Vagina (tissue), 2 donors: ENCODE data around the gene BBLN. TPM values are rescaled to one million over a fixed set of nuclear protein-coding genes. Genes with fewer than 3 reads are reported as not detected.

Experiments used
- DNase-seq, 2 donors: peaks; one replicate each; pipeline ENCODE4 v3.0.0-alpha.2; 2017; ENCODE audit errors: extremely low spot score in 2 of 2
- H3K27ac ChIP-seq: fragments of 200-600 bp; sonication (generic); one replicate; pipeline ENCODE4 v1.5.1; 2019
- H3K27me3 ChIP-seq: fragments of 200-600 bp; sonication (generic); one replicate; pipeline ENCODE4 v1.5.1; 2019
- H3K36me3 ChIP-seq, 2 donors: fragments of 200-600 bp; sonication (generic); one replicate each; pipeline ENCODE4 v1.5.1; 2017 to 2019
- H3K4me1 ChIP-seq: fragments of 200-600 bp; sonication (generic); one replicate; pipeline ENCODE4 v1.5.1; 2019
- H3K4me3 ChIP-seq, 2 donors: fragments of 200-600 bp; sonication (generic); 1 replicate in 1 of 2; 2 replicates in 1 of 2; pipeline ENCODE4 v1.5.1; 2016 to 2019
- H3K9me3 ChIP-seq: fragments of 200-600 bp; sonication (generic); one replicate; pipeline ENCODE4 v1.5.1; 2019
- POLR2A ChIP-seq, 2 donors: fragments of 450-650 bp; IDR thresholded peaks; one replicate each; pipeline ENCODE4 v1.6.1; 2017; ENCODE audit warnings: antibody characterized with exemption in 2 of 2, mild to moderate bottlenecking in 2 of 2, moderate library complexity in 2 of 2
- POLR2AphosphoS5 ChIP-seq, 2 donors: sonication (generic); formaldehyde crosslinking; IDR thresholded peaks; one replicate each; pipeline ENCODE4 v1.9.0; 2017; ENCODE audit warnings: antibody characterized with exemption in 2 of 2, mild to moderate bottlenecking in 2 of 2, low read depth in 1 of 2; ENCODE audit not compliant: insufficient read depth in 1 of 2
- intact Hi-C: fragments of 100-400 bp; cut with DNase I; formaldehyde crosslinking; loops from one replicate; pipeline ENCODE4 v1.15.1; 2023
- total RNA-seq: library from RNA; depleted of rRNA; stranded (reverse); fragments of >200 nt; gene quantifications from one replicate; pipeline ENCODE4 v1.2.3, GENCODE V29; 2016
- TF ChIP-seq, protein P1 (sequence below), 3 experiments: fragments of 450-650 bp in 2 of 3; fragments of 200-600 bp in 1 of 3; sonication (generic) in 1 of 3; IDR thresholded peaks; one replicate each; pipeline ENCODE4 v1.5.1; 2017 to 2019; ENCODE audit warnings: antibody characterized with exemption in 3 of 3, mild to moderate bottlenecking in 2 of 3, moderate library complexity in 2 of 3

Gene BBLN
- total RNA-seq, 1 donor from 2014 or later: 134 TPM

DNA sequence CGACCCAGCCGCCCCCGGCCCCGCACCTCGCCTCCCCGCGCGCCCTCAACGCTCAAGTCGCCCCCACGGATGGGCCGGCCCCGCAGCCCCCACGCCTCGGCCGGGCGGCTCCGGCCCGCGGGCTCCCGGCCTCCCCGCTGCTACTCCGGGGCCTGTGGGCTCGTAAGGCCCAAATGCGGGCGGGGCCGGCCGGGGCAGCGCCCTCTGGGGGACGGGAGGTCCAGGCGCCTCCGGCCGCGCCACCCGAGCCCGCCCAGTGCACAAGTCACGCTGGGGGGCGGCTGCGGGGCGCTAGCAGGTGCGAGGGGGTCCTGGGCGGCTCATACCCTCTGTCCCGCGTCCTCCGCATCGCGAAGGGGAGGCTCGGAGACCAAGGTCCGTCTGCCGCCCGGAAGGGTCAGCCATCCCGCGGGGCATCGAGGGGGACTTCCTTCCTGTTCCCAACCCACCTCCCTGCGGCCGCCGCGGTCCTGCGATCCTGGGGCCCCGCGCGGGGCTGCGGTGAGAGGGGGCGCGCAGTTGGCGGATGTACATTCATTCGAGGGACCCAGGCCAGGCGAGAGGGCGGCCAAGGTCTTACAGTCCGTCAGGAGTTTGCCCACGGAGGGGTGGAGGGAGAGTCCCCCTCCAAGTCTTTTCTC lies 31.5 kb downstream of the BBLN start, which contains the start of gene CIZ1:
Gene CIZ1, minus strand, starts transcription at position 167 of the 641 bp plus-strand sequence. CDS start 715 bp downstream, outside the sequence.
- peak within 1 kb of the TSS; percentile 80 to 82 for H3K4me3 ChIP-seq
- no peak for DNase-seq
- peaks cover 0 to 11% of the 10 kb centered on the region in 2 donors for H3K36me3 ChIP-seq
- H3K9me3 ChIP-seq: no peaks in the 10 kb centered on the region
- H3K27ac ChIP-seq: peak within 1 kb of the TSS; percentile 93
- intact Hi-C loops: no loop called here
- peak in 1 of 2 donors; percentile 9 for TF ChIP-seq POLR2A (IDR thresholded peaks at IDR 0.05)
- TF ChIP-seq POLR2AphosphoS5 (IDR thresholded peaks at IDR 0.05; ENCODE audit: insufficient read depth in 1 of 2, low read depth in 1 of 2): peak in 1 of 2 donors; percentile 67
- TF ChIP-seq, protein P1, sequence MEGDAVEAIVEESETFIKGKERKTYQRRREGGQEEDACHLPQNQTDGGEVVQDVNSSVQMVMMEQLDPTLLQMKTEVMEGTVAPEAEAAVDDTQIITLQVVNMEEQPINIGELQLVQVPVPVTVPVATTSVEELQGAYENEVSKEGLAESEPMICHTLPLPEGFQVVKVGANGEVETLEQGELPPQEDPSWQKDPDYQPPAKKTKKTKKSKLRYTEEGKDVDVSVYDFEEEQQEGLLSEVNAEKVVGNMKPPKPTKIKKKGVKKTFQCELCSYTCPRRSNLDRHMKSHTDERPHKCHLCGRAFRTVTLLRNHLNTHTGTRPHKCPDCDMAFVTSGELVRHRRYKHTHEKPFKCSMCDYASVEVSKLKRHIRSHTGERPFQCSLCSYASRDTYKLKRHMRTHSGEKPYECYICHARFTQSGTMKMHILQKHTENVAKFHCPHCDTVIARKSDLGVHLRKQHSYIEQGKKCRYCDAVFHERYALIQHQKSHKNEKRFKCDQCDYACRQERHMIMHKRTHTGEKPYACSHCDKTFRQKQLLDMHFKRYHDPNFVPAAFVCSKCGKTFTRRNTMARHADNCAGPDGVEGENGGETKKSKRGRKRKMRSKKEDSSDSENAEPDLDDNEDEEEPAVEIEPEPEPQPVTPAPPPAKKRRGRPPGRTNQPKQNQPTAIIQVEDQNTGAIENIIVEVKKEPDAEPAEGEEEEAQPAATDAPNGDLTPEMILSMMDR (IDR thresholded peaks at IDR 0.05): peak; percentile 43 to 73 (median 62)
- H3K27me3 ChIP-seq: no peaks in the 10 kb centered on the region
- peaks cover 36% of the 10 kb centered on the region for H3K4me1 ChIP-seq

DNA sequence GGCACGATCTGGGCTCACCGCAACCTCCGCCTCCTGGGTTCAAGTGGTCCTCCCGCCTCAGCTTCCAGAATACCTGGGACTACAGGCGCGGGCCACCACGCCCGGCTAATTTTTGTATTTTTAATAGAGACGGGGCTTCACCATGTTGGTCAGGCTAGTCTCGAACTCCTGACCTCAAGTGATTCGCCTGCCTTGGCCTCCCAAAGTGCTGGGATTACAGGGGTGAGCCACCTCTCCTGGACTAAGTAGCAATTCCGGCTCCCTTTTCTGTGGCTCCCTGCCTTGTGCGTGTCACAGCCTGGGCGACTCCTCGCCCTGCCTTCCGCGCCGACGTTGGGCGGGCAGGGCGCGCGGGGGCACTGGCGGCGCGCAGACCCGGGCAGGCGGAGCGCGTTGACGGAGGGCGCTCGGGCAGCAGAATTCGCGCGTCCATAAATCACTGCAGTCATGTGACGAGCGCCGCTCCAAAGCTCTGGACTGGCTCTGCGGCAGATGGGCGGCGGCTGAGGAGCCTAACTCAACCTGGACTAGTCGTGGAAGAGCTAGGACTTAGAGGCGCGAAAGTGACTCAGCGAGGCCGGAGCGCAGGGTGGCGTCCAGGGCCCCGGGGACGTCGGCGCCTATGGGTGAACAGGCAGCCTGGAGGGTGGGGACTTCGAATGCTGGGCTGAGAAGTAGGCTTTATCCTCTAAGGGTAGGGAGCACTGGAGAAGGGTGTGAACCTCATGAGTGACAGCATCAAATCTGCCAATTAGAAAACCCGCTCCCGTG lies 32.7 kb downstream of the BBLN start:
- DNase-seq: no peak
- TF ChIP-seq POLR2AphosphoS5 (IDR thresholded peaks at IDR 0.05; ENCODE audit: insufficient read depth in 1 of 2, low read depth in 1 of 2) (peak; percentile 54 to 59), POLR2A (IDR thresholded peaks at IDR 0.05) (no peak)
- TF ChIP-seq, protein P1 (IDR thresholded peaks at IDR 0.05): peak in 2 of 3 experiments; percentile 22 to 47
- peak overlapping the region; percentile 93 for H3K27ac ChIP-seq
- H3K9me3 ChIP-seq: no peaks in the 10 kb centered on the region
- no peaks in the 10 kb centered on the region for H3K27me3 ChIP-seq
- intact Hi-C loops: no loop called here
- H3K4me3 ChIP-seq: peak overlapping the region; percentile 80 to 82
- H3K36me3 ChIP-seq: peaks cover 0 to 11% of the 10 kb centered on the region in 2 donors
- H3K4me1 ChIP-seq: peaks cover 36% of the 10 kb centered on the region

DNA sequence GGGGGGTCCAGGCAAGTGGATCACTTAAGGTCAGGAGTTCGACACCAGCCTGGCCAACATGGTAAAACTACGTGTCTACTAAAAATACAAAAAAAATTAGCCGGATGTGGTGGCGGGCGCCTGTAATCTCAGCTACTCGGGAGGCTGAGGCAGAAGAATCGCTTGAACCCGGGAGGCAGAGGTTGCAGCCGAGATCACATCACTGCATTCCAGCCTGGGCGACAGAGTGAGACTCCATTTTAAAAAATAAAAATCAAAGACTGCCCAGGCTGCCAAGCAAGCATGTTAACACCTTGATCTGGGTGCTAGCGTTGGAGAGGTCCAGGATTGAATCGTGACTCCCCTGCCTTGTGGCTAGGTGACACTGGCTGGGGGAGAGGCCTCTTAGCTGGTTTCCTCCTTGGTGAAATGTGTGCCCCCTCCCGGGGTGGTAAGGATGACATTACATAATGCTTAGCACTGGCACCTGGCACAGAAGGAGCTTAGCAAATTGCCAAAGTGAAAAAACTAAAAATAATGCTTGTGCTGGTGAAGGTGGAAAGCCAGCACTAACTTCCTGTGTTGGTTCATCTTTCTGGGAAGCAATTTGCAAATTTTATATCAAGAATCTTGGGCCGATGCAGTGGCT lies 33.5 kb downstream of the BBLN start:
- intact Hi-C loops: no loop called here
- no peak for TF ChIP-seq POLR2A (IDR thresholded peaks at IDR 0.05)
- TF ChIP-seq, protein P1 (IDR thresholded peaks at IDR 0.05): no peak
- no peak for TF ChIP-seq POLR2AphosphoS5 (IDR thresholded peaks at IDR 0.05; ENCODE audit: insufficient read depth in 1 of 2, low read depth in 1 of 2)
- DNase-seq: no peak
- Histone ChIP-seq H3K36me3 (peaks cover 0 to 6% of the 10 kb centered on the region in 2 donors), H3K27ac (peak overlapping the region; percentile 93), H3K4me3 (peak overlapping the region in 1 of 2 donors; percentile 80), H3K4me1 (peaks cover 36% of the 10 kb centered on the region), H3K27me3 (no peaks in the 10 kb centered on the region), H3K9me3 (no peaks in the 10 kb centered on the region)

DNA sequence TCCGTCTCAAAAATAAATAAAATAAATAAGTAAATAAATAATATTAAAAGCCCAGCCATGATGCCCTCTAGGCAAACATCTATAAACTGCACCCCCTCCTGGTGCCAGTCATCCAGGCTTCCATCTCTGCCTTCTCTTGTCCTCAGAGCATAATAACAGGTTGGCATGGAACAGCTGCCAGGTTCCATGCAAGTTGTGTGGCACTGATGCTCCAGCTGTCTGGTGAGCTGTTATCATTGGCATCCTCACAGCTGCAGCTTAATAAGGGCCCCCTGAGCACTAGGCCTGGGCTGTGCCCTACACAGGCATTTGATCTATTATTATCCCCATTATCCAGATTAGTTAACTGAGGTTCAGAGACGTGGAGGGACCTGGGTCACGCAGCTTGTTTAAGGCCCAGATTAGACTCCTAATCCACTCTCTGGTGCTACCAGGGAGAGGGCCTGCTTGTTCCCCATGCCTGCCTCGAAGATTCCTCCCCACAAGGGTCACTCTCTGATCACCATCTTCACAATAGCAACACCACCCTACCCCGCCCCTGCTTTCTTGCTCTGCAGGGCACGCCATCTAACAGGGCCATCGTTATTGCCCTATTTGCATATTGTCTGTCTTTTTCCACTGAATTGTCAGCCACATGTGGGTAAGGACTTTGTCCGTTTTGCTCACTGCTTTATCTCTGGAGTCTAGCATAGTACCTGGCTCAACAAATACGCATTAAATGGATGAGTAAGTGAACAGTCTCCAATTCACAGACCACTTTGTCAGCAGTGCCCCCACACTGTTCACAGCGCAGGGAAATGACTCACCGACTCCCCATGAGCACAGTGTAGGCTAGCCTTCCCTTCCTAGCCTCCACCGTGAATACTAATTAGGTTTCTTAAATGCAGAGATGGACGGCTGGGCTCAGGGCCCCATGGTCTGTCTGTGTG lies 41.6 kb downstream of the BBLN start:
- Histone ChIP-seq H3K4me3 (no peak overlapping the region), H3K9me3 (no peaks in the 10 kb centered on the region), H3K36me3 (no peaks in the 10 kb centered on the region), H3K27me3 (no peaks in the 10 kb centered on the region), H3K27ac (no peak overlapping the region), H3K4me1 (peaks cover 24% of the 10 kb centered on the region)
- no peak for DNase-seq
- intact Hi-C loops: no loop called here
- TF ChIP-seq POLR2AphosphoS5 (IDR thresholded peaks at IDR 0.05; ENCODE audit: insufficient read depth in 1 of 2, low read depth in 1 of 2) (no peak), POLR2A (IDR thresholded peaks at IDR 0.05) (no peak)
- TF ChIP-seq, protein P1 (IDR thresholded peaks at IDR 0.05): no peak
